Suprapubic skin (tissue), 4 donors: ENCODE results near the gene MANF.

Source experiments
- POLR2A ChIP-seq, 2 donors: fragments of 450-650 bp; IDR thresholded peaks; one replicate each; pipeline ENCODE4 v1.6.1; 2017; ENCODE audit warnings: antibody characterized with exemption in 2 of 2, mild to moderate bottlenecking in 2 of 2, moderate library complexity in 2 of 2
- POLR2AphosphoS5 ChIP-seq, 3 donors: sonication (generic); formaldehyde crosslinking; IDR thresholded peaks; one replicate each; pipeline ENCODE4 v1.6.1; 2017; ENCODE audit warnings: antibody characterized with exemption in 3 of 3

DNA sequence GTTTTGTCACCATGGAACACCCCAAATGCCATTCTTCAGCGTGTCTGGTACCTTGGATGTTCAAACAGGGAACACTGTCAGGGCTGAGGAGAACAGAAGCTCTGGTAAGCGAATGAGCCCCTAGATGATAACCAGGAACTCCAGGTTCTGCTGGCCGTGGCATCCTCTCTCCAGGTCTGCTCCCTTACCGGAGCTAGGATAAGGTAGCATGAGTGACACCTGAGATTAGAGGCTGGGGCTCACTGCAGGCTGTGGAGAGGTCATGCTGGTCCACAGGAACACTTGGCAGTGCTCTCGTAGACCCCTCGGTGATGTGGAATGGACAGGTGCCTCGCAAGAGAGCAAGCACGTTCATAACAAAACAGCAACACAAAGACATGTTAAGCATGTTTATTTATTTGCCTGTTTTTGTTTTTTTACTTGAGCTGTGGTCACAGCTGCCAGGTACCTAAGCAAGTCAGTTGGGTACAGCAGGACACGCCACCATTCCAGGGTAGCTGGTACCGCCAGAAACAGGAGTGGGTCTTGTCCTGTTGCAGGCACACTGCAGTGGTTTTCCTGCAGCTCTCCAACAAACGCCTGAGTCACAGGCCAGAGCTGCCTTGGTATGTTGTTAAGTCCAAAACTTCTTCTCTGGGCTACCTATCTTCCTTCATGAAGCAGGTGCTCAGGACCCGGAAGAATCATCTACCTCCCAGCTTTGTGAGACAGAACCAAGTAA, 10.6 kb downstream of the MANF start:
- TF ChIP-seq POLR2AphosphoS5 (IDR thresholded peaks at IDR 0.05) (no peak), POLR2A (IDR thresholded peaks at IDR 0.05) (no peak)
